ENCODE results near the gene BLOC1S5. TPM values are rescaled to one million over a fixed set of nuclear protein-coding genes. Genes with fewer than 3 reads are reported as not detected.

Gene BLOC1S5
- total RNA-seq, 1 experiment from 2014 or later, result 9.1 TPM

DNA sequence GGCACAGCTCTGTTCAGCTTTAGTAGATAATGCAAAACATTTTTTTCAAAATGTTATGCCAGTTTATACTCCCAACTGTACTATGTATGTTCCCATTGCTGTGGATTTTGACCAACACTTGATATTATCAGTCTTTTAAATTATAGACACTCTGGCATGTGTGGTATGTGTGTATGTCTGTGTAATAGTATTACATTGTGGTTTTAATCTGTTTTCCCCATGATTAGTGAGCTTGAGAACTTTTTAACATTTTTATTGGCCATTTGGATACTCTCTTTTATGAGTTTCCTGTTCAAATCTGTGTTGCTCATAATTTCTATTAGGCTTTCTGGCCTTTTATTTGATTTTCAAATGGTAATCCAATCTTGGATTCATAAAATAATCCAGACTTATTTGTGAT lies 84.4 kb downstream of the BLOC1S5 start:
- no peaks in the 10 kb centered on the region for H3F3A ChIP-seq (ENCODE audit: low read length, unreplicated experiment)
- H3K9ac ChIP-seq (ENCODE audit: low read length), result no peak overlapping the region
- no peaks in the 10 kb centered on the region for H3K9me2 ChIP-seq (replicated peaks; ENCODE audit: low read length)
- H3K36me3 ChIP-seq (ENCODE audit: low read depth, low read length), result no peaks in the 10 kb centered on the region
- DNase-seq (no peak), ATAC-seq (no peak)
- intact Hi-C loops (cut with micrococcal nuclease), result no loop called here
- no peaks in the 10 kb centered on the region for H3K79me2 ChIP-seq (ENCODE audit: low read length)
- no peak overlapping the region for H3K4me2 ChIP-seq (ENCODE audit: low read length)
- H3K4me1 ChIP-seq (ENCODE audit: insufficient read depth, low read length), result peaks cover 19% of the 10 kb centered on the region
- no peaks in the 10 kb centered on the region for H3K9me3 ChIP-seq (ENCODE audit: low read length)
- CTCF ChIA-PET, result no interaction called here
- H4K20me1 ChIP-seq (ENCODE audit: low read length), result no peaks in the 10 kb centered on the region
- H3K4me3 ChIP-seq (ENCODE audit: low read length), result no peak overlapping the region
- BruUV-seq (replicated peaks), result no TSS peak
- TF ChIP-seq, protein P1, sequence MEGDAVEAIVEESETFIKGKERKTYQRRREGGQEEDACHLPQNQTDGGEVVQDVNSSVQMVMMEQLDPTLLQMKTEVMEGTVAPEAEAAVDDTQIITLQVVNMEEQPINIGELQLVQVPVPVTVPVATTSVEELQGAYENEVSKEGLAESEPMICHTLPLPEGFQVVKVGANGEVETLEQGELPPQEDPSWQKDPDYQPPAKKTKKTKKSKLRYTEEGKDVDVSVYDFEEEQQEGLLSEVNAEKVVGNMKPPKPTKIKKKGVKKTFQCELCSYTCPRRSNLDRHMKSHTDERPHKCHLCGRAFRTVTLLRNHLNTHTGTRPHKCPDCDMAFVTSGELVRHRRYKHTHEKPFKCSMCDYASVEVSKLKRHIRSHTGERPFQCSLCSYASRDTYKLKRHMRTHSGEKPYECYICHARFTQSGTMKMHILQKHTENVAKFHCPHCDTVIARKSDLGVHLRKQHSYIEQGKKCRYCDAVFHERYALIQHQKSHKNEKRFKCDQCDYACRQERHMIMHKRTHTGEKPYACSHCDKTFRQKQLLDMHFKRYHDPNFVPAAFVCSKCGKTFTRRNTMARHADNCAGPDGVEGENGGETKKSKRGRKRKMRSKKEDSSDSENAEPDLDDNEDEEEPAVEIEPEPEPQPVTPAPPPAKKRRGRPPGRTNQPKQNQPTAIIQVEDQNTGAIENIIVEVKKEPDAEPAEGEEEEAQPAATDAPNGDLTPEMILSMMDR (conservative IDR thresholded peaks at IDR 0.05; ENCODE audit: low read depth, low read length), result no peak
- no peak for TF ChIP-seq EZH2 (IDR thresholded peaks at IDR 0.05; ENCODE audit: low read length, unreplicated experiment)
- TF ChIP-seq EZH2phosphoT487 (IDR thresholded peaks at IDR 0.05; ENCODE audit: borderline replicate concordance, low read length), result no peak
- H2AFZ ChIP-seq (ENCODE audit: low read length), result no peak overlapping the region
- POLR2A ChIA-PET (ENCODE audit: unreplicated experiment), result interaction anchor here (0.5 to 0.6 kb wide), 2 partner anchors 221 to 1967 kb away, joined by 3 to 11 read pairs; no protein-coding TSS in a partner anchor
- H3K27me3 ChIP-seq (ENCODE audit: low read length), result no peaks in the 10 kb centered on the region
- H3K27ac ChIP-seq (ENCODE audit: low read length), result no peak overlapping the region

DNA sequence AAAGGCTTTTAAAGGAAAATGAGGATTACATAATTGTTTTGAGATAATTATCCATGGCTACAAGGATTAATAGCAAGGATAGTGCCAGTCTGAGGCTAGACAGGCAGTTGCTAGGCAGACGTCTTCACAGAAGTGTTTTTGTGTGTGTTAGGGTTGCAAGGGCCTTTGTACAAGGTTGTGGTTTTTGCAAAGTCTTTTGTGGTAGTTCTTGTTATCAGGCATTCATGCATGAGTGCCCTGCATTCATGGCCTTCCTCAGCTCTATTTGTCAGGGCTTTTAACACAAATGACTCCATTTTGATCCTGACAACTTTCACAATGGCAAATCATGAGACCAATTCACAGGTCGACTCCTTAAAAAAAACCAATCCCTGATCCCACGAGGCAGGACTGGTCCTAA lies 85.5 kb downstream of the BLOC1S5 start:
- CTCF ChIA-PET, result no interaction called here
- Histone ChIP-seq H4K20me1 (ENCODE audit: low read length) (peaks cover 5% of the 10 kb centered on the region; the same call in 1 of the 2 replicates), H3F3A (ENCODE audit: low read length, unreplicated experiment) (peaks cover 4% of the 10 kb centered on the region), H3K9me2 (replicated peaks; ENCODE audit: low read length) (no peaks in the 10 kb centered on the region), H3K9ac (ENCODE audit: low read length) (no peak overlapping the region), H3K36me3 (ENCODE audit: low read depth, low read length) (no peaks in the 10 kb centered on the region), H3K79me2 (ENCODE audit: low read length) (no peaks in the 10 kb centered on the region), H3K9me3 (ENCODE audit: low read length) (no peaks in the 10 kb centered on the region), H3K4me2 (ENCODE audit: low read length) (no peak overlapping the region), H3K27me3 (ENCODE audit: low read length) (no peaks in the 10 kb centered on the region), H3K4me3 (ENCODE audit: low read length) (no peak overlapping the region), H3K27ac (ENCODE audit: low read length) (no peak overlapping the region), H2AFZ (ENCODE audit: low read length) (no peak overlapping the region), H3K4me1 (ENCODE audit: insufficient read depth, low read length) (peaks cover 25% of the 10 kb centered on the region)
- ATAC-seq, result no peak
- TF ChIP-seq, protein P1 (conservative IDR thresholded peaks at IDR 0.05; ENCODE audit: low read depth, low read length), result no peak
- TF ChIP-seq EZH2phosphoT487 (IDR thresholded peaks at IDR 0.05; ENCODE audit: borderline replicate concordance, low read length), result no peak
- no peak for TF ChIP-seq EZH2 (IDR thresholded peaks at IDR 0.05; ENCODE audit: low read length, unreplicated experiment)
- intact Hi-C loops (cut with micrococcal nuclease), result no loop called here
- DNase-seq, result no peak
- POLR2A ChIA-PET (ENCODE audit: unreplicated experiment), result no interaction called here
- BruUV-seq (replicated peaks), result no TSS peak

DNA sequence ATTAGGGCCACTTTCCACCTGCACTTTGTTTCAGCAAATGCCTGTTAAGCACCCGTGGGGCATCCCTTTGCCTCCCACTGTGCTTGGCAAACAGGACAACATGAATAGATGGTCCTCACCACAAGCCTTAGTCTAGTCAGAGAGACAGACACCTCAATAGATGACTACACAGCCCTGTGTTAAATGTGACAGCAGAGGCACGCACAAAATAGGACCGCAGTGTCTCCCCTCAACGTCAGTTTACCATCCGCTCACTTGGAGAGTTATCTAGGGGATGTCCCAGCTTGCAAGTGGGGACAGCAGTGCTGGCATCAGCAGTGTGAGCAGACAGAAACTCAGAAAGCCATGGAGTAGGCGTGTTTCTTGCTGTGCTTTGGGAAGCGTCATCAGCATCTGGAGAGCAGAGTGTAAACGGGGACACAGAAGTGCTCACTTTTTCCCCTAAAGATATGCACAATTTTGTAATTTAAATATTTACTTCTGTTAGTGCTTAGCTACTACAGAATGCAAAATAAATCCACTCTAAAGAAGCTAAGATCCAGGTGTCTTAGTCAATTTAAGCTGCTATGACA lies 87.6 kb downstream of the BLOC1S5 start:
- Histone ChIP-seq H3K27ac (ENCODE audit: low read length) (no peak overlapping the region), H3K9me3 (ENCODE audit: low read length) (no peaks in the 10 kb centered on the region), H3K4me2 (ENCODE audit: low read length) (no peak overlapping the region), H3K9ac (ENCODE audit: low read length) (no peak overlapping the region), H3F3A (ENCODE audit: low read length, unreplicated experiment) (peaks cover 4% of the 10 kb centered on the region), H3K27me3 (ENCODE audit: low read length) (no peaks in the 10 kb centered on the region), H3K4me3 (ENCODE audit: low read length) (no peak overlapping the region), H3K36me3 (ENCODE audit: low read depth, low read length) (no peaks in the 10 kb centered on the region), H3K79me2 (ENCODE audit: low read length) (no peaks in the 10 kb centered on the region), H4K20me1 (ENCODE audit: low read length) (peaks cover 5% of the 10 kb centered on the region; the same call in 1 of the 2 replicates), H3K9me2 (replicated peaks; ENCODE audit: low read length) (no peaks in the 10 kb centered on the region), H2AFZ (ENCODE audit: low read length) (no peak overlapping the region), H3K4me1 (ENCODE audit: insufficient read depth, low read length) (peaks cover 34% of the 10 kb centered on the region)
- ChIA-PET CTCF (no interaction called here), POLR2A (ENCODE audit: unreplicated experiment) (no interaction called here)
- no peak for TF ChIP-seq EZH2 (IDR thresholded peaks at IDR 0.05; ENCODE audit: low read length, unreplicated experiment)
- TF ChIP-seq, protein P1 (conservative IDR thresholded peaks at IDR 0.05; ENCODE audit: low read depth, low read length), result no peak
- TF ChIP-seq EZH2phosphoT487 (IDR thresholded peaks at IDR 0.05; ENCODE audit: borderline replicate concordance, low read length), result no peak
- no peak for ATAC-seq
- DNase-seq, result no peak
- intact Hi-C loops (cut with micrococcal nuclease), result no loop called here
- BruUV-seq (replicated peaks), result no TSS peak
